Panc1 (cell line): Measurements from ENCODE around the gene CST9L.

ENCODE experiments used
- CTCF ChIP-seq: fragments of 450-650 bp; IDR thresholded peaks from 2 replicates; pipeline ENCODE4 v1.5.1; 2017; ENCODE audit warnings: mild to moderate bottlenecking
- POLR2AphosphoS5 ChIP-seq: IDR thresholded peaks from 2 replicates; pipeline ENCODE4 v1.6.1; 2012; ENCODE audit warnings: mild to moderate bottlenecking, low read depth, low read length, moderate library complexity

- TF ChIP-seq CTCF = peak; percentile 91
- TF ChIP-seq POLR2AphosphoS5 = no peak
Observed at GRCh38 chr20:23606652-23607049, 38.4 kb upstream of the CST9L start.
